ENCODE data around the gene UNC80.

UNC80 gene

GRCh38 chr2:209970271-209970670 is 198.6 kb downstream of the UNC80 start:
- no peak overlapping the region for H3K4me3 ChIP-seq (ENCODE audit: low read depth in 1 of 2, low read length in 2 of 2)
- no peaks in the 10 kb centered on the region for H4K20me1 ChIP-seq (ENCODE audit: insufficient read depth, low read length)
- no peaks in the 10 kb centered on the region for H3K79me2 ChIP-seq (ENCODE audit: insufficient read depth, low read length)
- no peak overlapping the region for H3K4me2 ChIP-seq (ENCODE audit: insufficient read depth, low read length)
- TF ChIP-seq EZH2 (IDR thresholded peaks at IDR 0.05; ENCODE audit: borderline replicate concordance, low read depth, low read length, severe bottlenecking), result no peak
- TF ChIP-seq CTCF (IDR thresholded peaks at IDR 0.05; ENCODE audit: borderline replicate concordance, extremely low read depth, low read length, poor library complexity, severe bottlenecking), result no peak
- peaks cover 26% of the 10 kb centered on the region for H3K27me3 ChIP-seq (ENCODE audit: insufficient read depth, low read length, poor library complexity)
- DNase-seq, result no peak
- no peak overlapping the region for H2AFZ ChIP-seq (ENCODE audit: low read depth, low read length)
- H3K9ac ChIP-seq (ENCODE audit: low read depth, low read length), result no peak overlapping the region
- no peaks in the 10 kb centered on the region for H3K9me3 ChIP-seq (ENCODE audit: insufficient read depth, low read length, severe bottlenecking)
- H3K36me3 ChIP-seq (ENCODE audit: insufficient read depth, low read length), result no peaks in the 10 kb centered on the region
- H3K4me1 ChIP-seq (ENCODE audit: insufficient read depth, low read length), result no peaks in the 10 kb centered on the region
- no peak overlapping the region for H3K27ac ChIP-seq (ENCODE audit: low read length)
- ATAC-seq (ENCODE audit: insufficient read depth, low read depth), result no peak

- Histone ChIP-seq H3K27ac (ENCODE audit: low read length) (no peak overlapping the region), H3K4me3 (ENCODE audit: low read depth in 1 of 2, low read length in 2 of 2) (no peak overlapping the region), H4K20me1 (ENCODE audit: insufficient read depth, low read length) (no peaks in the 10 kb centered on the region), H3K4me2 (ENCODE audit: insufficient read depth, low read length) (no peak overlapping the region), H3K79me2 (ENCODE audit: insufficient read depth, low read length) (no peaks in the 10 kb centered on the region), H3K9ac (ENCODE audit: low read depth, low read length) (no peak overlapping the region), H3K36me3 (ENCODE audit: insufficient read depth, low read length) (no peaks in the 10 kb centered on the region), H3K4me1 (ENCODE audit: insufficient read depth, low read length) (no peaks in the 10 kb centered on the region), H2AFZ (ENCODE audit: low read depth, low read length) (no peak overlapping the region), H3K27me3 (ENCODE audit: insufficient read depth, low read length, poor library complexity) (peaks cover 26% of the 10 kb centered on the region), H3K9me3 (ENCODE audit: insufficient read depth, low read length, severe bottlenecking) (no peaks in the 10 kb centered on the region)
- ATAC-seq (ENCODE audit: insufficient read depth, low read depth) (no peak), DNase-seq (no peak)
- no peak for TF ChIP-seq EZH2 (IDR thresholded peaks at IDR 0.05; ENCODE audit: borderline replicate concordance, low read depth, low read length, severe bottlenecking)
- no peak for TF ChIP-seq CTCF (IDR thresholded peaks at IDR 0.05; ENCODE audit: borderline replicate concordance, extremely low read depth, low read length, poor library complexity, severe bottlenecking)
These were observed 199.1 kb downstream of the UNC80 start for GRCh38 chr2:209970711-209971110.

GRCh38 chr2:209973328-209973727 is 201.7 kb downstream of the UNC80 start:
- H2AFZ ChIP-seq (ENCODE audit: low read depth, low read length), result no peak overlapping the region
- no peak for ATAC-seq (ENCODE audit: insufficient read depth, low read depth)
- H3K4me2 ChIP-seq (ENCODE audit: insufficient read depth, low read length), result no peak overlapping the region
- H3K36me3 ChIP-seq (ENCODE audit: insufficient read depth, low read length), result no peaks in the 10 kb centered on the region
- H3K27me3 ChIP-seq (ENCODE audit: insufficient read depth, low read length, poor library complexity), result peaks cover 20% of the 10 kb centered on the region
- no peaks in the 10 kb centered on the region for H3K79me2 ChIP-seq (ENCODE audit: insufficient read depth, low read length)
- H3K4me3 ChIP-seq (ENCODE audit: low read depth in 1 of 2, low read length in 2 of 2), result no peak overlapping the region
- H4K20me1 ChIP-seq (ENCODE audit: insufficient read depth, low read length), result no peaks in the 10 kb centered on the region
- TF ChIP-seq EZH2 (IDR thresholded peaks at IDR 0.05; ENCODE audit: borderline replicate concordance, low read depth, low read length, severe bottlenecking) (no peak), CTCF (IDR thresholded peaks at IDR 0.05; ENCODE audit: borderline replicate concordance, extremely low read depth, low read length, poor library complexity, severe bottlenecking) (no peak)
- H3K9me3 ChIP-seq (ENCODE audit: insufficient read depth, low read length, severe bottlenecking), result no peaks in the 10 kb centered on the region
- no peak overlapping the region for H3K9ac ChIP-seq (ENCODE audit: low read depth, low read length)
- H3K4me1 ChIP-seq (ENCODE audit: insufficient read depth, low read length), result no peaks in the 10 kb centered on the region
- no peak for DNase-seq
- no peak overlapping the region for H3K27ac ChIP-seq (ENCODE audit: low read length)

- Histone ChIP-seq H3K36me3 (ENCODE audit: insufficient read depth, low read length) (no peaks in the 10 kb centered on the region), H4K20me1 (ENCODE audit: insufficient read depth, low read length) (no peaks in the 10 kb centered on the region), H3K9ac (ENCODE audit: low read depth, low read length) (no peak overlapping the region), H3K9me3 (ENCODE audit: insufficient read depth, low read length, severe bottlenecking) (no peaks in the 10 kb centered on the region), H3K79me2 (ENCODE audit: insufficient read depth, low read length) (no peaks in the 10 kb centered on the region), H3K27me3 (ENCODE audit: insufficient read depth, low read length, poor library complexity) (peaks cover 20% of the 10 kb centered on the region), H3K4me1 (ENCODE audit: insufficient read depth, low read length) (no peaks in the 10 kb centered on the region), H3K4me2 (ENCODE audit: insufficient read depth, low read length) (no peak overlapping the region), H2AFZ (ENCODE audit: low read depth, low read length) (no peak overlapping the region), H3K4me3 (ENCODE audit: low read depth in 1 of 2, low read length in 2 of 2) (no peak overlapping the region), H3K27ac (ENCODE audit: low read length) (no peak overlapping the region)
- DNase-seq (no peak), ATAC-seq (ENCODE audit: insufficient read depth, low read depth) (no peak)
- no peak for TF ChIP-seq CTCF (IDR thresholded peaks at IDR 0.05; ENCODE audit: borderline replicate concordance, extremely low read depth, low read length, poor library complexity, severe bottlenecking)
- no peak for TF ChIP-seq EZH2 (IDR thresholded peaks at IDR 0.05; ENCODE audit: borderline replicate concordance, low read depth, low read length, severe bottlenecking)
These were observed 202.9 kb downstream of the UNC80 start for GRCh38 chr2:209974576-209974975.
